NCI-H1694 treated with DMSO at 0.1 percent for 48 hours (cell line): Measurements from ENCODE around the gene ABCG8.
"Not testable (repeated sequence)": the region's sequence is repeated elsewhere in the genome, so short reads cannot be mapped to it uniquely, and the experiment has no call there.

Experiments used
- DNase-seq: peaks from one replicate; lab custom pipeline; 2025; lab: John Stamatoyannopoulos, UW

The ABCG8 gene

GRCh38 chr2:43874776-43875451 lies 36.1 kb downstream of the ABCG8 start:
- no peak for DNase-seq

DNA sequence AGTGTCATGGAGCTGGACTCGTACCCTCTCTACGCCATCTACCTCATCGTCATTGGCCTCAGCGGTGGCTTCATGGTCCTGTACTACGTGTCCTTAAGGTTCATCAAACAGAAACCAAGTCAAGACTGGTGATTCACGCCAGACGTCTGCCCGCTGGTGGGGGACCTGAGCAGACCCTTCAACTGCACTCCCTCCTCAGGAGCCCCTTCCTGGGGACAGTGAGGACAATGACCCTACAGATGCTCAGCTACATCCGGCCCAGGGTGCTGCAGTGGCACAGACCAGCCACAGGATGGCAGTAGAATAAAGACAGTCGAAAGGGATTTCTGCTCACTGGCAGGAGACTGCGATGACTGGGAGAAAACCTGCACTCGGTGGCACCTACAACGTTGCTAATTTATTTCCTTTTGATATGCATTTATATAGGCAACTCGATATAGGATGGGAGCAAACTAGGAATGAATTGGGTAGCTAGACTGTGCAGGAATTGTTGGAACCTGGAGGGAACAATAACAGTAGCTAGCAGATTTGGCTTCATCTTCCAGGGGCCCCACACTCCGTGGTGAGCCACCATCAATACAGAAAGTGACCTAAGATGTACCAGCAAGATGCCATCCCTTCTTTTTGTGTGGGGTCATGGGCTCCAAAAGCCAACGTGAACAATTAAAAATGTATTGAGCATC lies 39.2 kb downstream of the ABCG8 start:
- DNase-seq, result peak; percentile 72

DNA sequence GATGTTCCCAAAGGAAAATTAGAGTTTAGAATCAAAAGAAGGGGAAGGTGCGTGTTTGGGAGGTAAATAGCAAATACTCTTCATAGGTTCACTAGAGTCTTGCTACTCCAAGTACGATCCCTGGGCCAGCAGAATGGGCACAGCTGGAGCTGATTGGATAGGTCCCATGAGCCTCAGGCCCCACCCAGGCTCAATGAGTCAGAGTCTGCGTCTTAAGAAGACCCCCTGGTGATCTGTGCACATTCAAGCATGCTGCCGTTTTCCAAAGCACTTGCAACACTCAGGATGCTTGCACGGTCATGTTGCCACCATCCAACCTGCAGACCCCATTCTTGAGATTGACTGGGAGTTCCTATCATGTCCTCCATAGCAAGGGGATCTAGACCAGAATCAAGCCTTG lies 40.5 kb downstream of the ABCG8 start:
- DNase-seq, result no peak

- no peak for DNase-seq
Observed at GRCh38 chr2:43880471-43880870, 41.7 kb downstream of the ABCG8 start.

- no peak for DNase-seq
Observed at GRCh38 chr2:43880952-43881351, 42.2 kb downstream of the ABCG8 start.

- DNase-seq, result no peak
Observed at GRCh38 chr2:43882312-43882711, 43.5 kb downstream of the ABCG8 start.

GRCh38 chr2:43884689-43885088 lies 45.9 kb downstream of the ABCG8 start:
- DNase-seq, result no peak

GRCh38 chr2:43885132-43885632 lies 46.4 kb downstream of the ABCG8 start:
- no peak for DNase-seq

DNA sequence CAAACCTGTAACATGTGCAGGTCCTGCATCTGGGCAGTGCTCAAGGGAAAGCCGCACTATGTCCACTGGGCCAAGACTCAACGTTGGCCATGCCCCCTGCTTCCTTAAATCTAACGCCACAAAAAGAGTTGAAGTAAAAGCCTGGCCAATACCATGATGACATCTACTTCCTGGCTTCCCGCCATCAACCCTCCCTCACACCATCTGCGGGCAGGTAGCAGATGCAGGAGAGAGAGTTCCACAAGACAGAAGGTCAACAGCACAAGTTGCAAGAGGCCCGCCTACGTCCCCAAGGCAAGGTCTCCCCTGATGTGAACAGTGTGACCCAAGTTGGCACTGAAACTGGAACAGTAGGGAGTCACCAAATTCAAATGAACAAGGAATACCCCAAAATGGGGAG lies 48.4 kb downstream of the ABCG8 start:
- DNase-seq, result peak; percentile 11

GRCh38 chr2:43889416-43889815 lies 50.6 kb downstream of the ABCG8 start:
- DNase-seq, result no peak

DNA sequence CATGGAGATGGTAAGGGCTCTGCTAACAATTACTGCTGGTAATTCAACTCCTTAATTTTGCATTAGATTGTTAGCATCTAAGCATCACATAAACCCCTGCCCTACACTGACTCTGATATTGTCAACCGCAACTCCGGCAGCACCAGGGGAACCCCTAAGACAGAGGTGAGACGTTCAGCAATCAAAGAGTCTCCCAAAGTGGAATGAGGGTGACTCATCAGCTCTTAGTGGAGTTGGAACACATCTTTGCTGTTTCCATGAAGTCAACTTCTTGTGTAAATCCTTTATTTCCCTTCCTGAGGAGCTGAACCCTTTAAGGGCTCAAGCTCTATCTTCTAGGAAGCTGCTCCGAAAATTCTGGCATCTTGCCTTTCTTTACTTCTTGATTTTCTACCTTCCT lies 52.1 kb downstream of the ABCG8 start:
- no peak for DNase-seq

DNA sequence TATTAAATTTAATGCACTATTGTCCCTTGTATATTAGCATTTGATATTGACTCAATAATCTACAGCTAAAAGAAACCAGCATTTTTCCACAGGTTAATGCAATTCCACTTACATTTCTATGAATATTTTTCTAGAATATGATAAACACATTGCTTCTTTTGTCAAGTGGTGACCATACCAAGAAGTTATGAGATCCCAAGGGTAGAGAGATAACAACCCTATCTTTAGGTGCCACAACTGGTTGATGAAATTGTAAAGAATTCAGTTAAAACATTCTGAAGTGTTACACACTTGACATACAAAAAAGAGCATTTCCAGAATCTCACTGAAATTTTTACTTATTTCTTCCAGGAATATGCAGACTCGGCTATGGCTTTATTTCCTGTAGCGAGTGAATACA lies 56.0 kb downstream of the ABCG8 start:
- DNase-seq, result no peak

DNA sequence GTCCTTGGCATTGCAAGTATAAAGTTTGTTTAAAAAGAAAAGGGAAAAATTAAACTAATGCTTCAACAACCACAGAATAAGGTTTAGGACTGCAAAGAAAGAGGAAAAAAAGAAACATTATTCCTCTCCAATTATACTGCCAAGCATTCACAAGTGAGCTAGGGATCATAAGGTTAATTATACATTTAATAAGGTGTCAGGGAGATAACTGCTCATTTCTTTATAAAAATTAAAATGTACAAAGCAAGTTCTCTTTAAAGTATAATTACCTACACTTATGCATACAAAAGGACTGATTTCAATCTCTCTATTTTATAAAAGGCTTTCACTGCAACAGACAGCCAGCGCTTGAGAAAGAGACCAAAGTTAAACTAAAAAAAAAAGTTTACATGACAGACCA lies 58.1 kb downstream of the ABCG8 start:
- DNase-seq, result no peak

GRCh38 chr2:43897492-43897891 lies 58.7 kb downstream of the ABCG8 start:
- no peak for DNase-seq

GRCh38 chr2:43898134-43898837 lies 59.5 kb downstream of the ABCG8 start:
- no peak for DNase-seq

- DNase-seq, result no peak
Observed at GRCh38 chr2:43898838-43899346, 60.1 kb downstream of the ABCG8 start.

DNA sequence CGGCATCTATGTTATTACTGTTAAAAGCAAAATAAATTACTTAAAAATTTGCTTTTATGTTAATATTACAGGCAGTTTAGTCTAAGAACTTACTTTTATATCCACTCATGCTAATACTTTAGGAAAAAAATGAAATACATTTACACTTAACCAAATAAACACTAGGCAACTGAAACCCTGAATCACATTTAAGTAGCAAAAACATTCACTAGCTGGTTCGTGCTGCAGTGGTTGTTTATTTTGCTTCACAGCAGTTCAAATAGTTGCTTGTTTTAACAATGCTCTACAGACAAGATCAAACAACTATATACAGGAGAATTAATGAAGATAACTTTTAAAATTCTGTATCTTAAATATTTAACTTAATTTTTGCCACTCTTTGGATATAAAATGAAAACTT lies 60.8 kb downstream of the ABCG8 start:
- no peak for DNase-seq

DNA sequence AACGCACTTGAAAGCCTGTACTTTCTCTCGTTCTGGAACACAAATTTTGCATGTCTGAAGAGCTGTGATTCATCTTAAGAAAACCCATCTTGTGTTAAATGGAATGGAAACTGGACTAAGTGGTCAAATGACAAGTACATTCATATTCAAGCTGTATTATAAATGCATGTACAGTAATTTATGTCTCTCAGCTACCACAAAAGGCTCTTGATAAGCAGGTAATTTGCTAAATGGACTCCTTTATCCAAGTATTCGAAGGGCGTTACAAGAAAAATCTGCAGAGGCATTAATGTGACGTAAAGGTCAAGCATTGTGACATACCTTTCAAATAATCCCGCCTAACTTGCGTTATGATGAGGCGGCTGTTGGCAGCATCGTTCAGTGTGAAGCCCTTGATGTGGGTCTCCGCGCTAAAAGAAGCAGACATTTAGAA lies 66.6 kb downstream of the ABCG8 start:
- no peak for DNase-seq

DNA sequence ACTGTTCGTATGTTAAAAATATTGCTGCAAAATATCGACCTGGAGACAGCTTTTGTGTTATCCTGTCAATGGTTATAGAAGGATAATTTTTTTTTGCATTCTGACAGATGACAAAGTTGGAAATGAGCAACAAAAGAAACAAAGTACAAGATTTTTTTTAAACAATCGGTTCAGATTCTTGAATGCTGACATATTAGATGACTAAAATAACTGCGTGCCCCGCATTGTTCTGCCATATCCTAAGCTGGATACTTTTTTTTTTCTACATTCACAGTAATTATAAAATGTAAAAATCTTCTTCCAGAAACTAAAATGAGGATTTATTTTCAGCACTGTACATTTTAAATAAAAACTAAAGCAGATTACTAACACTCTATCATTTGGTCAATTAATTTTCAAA lies 67.1 kb downstream of the ABCG8 start:
- no peak for DNase-seq

DNA sequence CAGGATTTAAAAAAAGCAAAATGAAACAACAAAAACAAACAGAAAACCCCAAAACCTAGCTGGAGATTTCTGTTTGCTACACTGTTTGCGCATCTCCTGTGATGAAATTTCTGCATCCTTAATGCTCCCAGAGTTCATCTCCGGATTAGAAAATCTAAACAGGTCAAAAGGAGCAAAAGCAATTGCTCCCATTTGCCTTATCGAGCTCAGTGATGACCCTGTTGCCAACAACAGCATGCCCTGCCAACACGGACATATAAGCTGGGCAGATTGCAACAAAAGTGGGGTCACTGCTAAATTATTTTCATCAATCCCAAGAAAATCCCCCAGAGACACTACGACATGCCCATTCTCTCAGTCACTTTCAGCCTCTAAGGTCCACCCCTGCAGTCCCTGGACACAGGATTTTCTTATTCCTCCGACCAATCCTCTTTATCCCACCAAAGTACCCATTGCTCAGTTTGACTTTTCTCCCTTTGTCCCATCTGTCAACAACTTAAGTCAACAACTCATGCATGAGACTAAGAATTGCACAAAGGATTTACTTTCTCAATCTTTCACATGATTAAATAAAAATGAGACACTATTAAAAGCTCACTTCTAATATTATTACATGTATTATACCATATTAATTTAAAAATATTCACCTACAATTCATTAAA lies 67.8 kb downstream of the ABCG8 start:
- no peak for DNase-seq

- DNase-seq, result not testable (repeated sequence)
Observed at GRCh38 chr2:43911136-43911790, 72.5 kb downstream of the ABCG8 start.

- no peak for DNase-seq
Observed at GRCh38 chr2:43924463-43924862, 85.7 kb downstream of the ABCG8 start.
